GF-D8 (cell line): Measurements from ENCODE around the gene MRPS33.
"Not testable (repeated sequence)": the region's sequence is repeated elsewhere in the genome, so short reads cannot be mapped to it uniquely, and the experiment has no call there.

Experiments used
- DNase-seq: peaks from one replicate; lab custom pipeline; 2025; lab: John Stamatoyannopoulos, UW

Gene MRPS33

GRCh38 chr7:141014524-141015395 lies at the start of gene MRPS33:
MRPS33 (minus strand) TSS chr7:141014952; CDS start chr7:141010633, 4,319 bp downstream.
- peak; percentile 95 for DNase-seq

GRCh38 chr7:141057788-141058187 lies 43.0 kb upstream of the MRPS33 start:
- no peak for DNase-seq

- no peak for DNase-seq
These were observed 40.4 kb upstream of the MRPS33 start for GRCh38 chr7:141055146-141055545.

GRCh38 chr7:141053626-141054025 lies 38.9 kb upstream of the MRPS33 start:
- DNase-seq = no peak

- DNase-seq = no peak
These were observed 31.3 kb upstream of the MRPS33 start for GRCh38 chr7:141045842-141046620.

GRCh38 chr7:141045126-141045841 lies 30.5 kb upstream of the MRPS33 start:
- DNase-seq = no peak

- DNase-seq = no peak
These were observed 28.9 kb upstream of the MRPS33 start for GRCh38 chr7:141043616-141044015.

- no peak for DNase-seq
These were observed 27.8 kb upstream of the MRPS33 start for GRCh38 chr7:141042222-141043193.

GRCh38 chr7:141039376-141039775 lies 24.6 kb upstream of the MRPS33 start:
- no peak for DNase-seq

GRCh38 chr7:141038100-141038499 lies 23.3 kb upstream of the MRPS33 start:
- not testable (repeated sequence) for DNase-seq

GRCh38 chr7:141032539-141033323 lies 18.0 kb upstream of the MRPS33 start:
- not testable (repeated sequence) for DNase-seq

- DNase-seq = no peak
These were observed 14.0 kb upstream of the MRPS33 start for GRCh38 chr7:141028767-141029166.

GRCh38 chr7:141027043-141027442 lies 12.3 kb upstream of the MRPS33 start:
- DNase-seq = no peak

- no peak for DNase-seq
These were observed 9.9 kb upstream of the MRPS33 start for GRCh38 chr7:141024668-141025067.

GRCh38 chr7:141023295-141023694 lies 8.5 kb upstream of the MRPS33 start:
- DNase-seq = no peak

GRCh38 chr7:141017555-141017954 lies 2.8 kb upstream of the MRPS33 start:
- no peak for DNase-seq

GRCh38 chr7:141016349-141016748 lies 1.6 kb upstream of the MRPS33 start:
- DNase-seq = no peak

GRCh38 chr7:141014125-141014523 lies 628 bp downstream of the MRPS33 start:
- no peak for DNase-seq

- DNase-seq = no peak
These were observed 1.4 kb downstream of the MRPS33 start for GRCh38 chr7:141013345-141013715.

- no peak for DNase-seq
These were observed 1.9 kb downstream of the MRPS33 start for GRCh38 chr7:141012696-141013344.
